Measurements from ENCODE around the gene ATP5MK.
"Not testable (repeated sequence)": the region's sequence is repeated elsewhere in the genome, so short reads cannot be mapped to it uniquely, and the experiment has no call there.

ATP5MK gene

DNA sequence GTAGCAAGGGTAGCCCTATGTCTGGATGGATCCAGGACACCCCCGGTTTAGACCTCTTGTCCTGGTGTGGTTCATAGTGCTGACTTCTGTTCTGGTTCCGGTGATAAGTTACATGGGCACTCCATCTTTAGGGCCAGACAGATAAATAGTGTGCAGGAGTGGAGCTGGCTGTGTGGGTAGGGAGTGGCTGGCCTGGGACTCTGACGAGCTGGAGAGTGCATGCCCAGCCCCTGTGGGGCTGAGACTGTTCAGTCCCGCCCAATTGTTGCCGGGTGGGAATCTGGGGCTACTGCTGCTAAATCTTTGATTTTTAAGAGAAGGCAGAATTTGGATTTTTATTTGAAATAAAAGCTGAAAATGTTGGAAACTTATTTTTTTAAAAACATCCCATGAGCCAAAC lies 27.5 kb upstream of the ATP5MK start:
- H3K4me2 ChIP-seq (ENCODE audit: low read length): no peak overlapping the region
- H3K9me3 ChIP-seq (ENCODE audit: control insufficient read depth, low read length): no peaks in the 10 kb centered on the region
- H3K4me3 ChIP-seq (ENCODE audit: low read depth, low read length): no peak overlapping the region
- no peaks in the 10 kb centered on the region for H3K36me3 ChIP-seq (ENCODE audit: control insufficient read depth, insufficient read depth, low read length)
- no peak overlapping the region for H2AFZ ChIP-seq
- no peak overlapping the region for H3K27ac ChIP-seq
- TF ChIP-seq, protein P1, sequence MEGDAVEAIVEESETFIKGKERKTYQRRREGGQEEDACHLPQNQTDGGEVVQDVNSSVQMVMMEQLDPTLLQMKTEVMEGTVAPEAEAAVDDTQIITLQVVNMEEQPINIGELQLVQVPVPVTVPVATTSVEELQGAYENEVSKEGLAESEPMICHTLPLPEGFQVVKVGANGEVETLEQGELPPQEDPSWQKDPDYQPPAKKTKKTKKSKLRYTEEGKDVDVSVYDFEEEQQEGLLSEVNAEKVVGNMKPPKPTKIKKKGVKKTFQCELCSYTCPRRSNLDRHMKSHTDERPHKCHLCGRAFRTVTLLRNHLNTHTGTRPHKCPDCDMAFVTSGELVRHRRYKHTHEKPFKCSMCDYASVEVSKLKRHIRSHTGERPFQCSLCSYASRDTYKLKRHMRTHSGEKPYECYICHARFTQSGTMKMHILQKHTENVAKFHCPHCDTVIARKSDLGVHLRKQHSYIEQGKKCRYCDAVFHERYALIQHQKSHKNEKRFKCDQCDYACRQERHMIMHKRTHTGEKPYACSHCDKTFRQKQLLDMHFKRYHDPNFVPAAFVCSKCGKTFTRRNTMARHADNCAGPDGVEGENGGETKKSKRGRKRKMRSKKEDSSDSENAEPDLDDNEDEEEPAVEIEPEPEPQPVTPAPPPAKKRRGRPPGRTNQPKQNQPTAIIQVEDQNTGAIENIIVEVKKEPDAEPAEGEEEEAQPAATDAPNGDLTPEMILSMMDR (IDR thresholded peaks at IDR 0.05): no peak
- no peaks in the 10 kb centered on the region for H3K27me3 ChIP-seq (ENCODE audit: control insufficient read depth, insufficient read depth, low read length)
- no peaks in the 10 kb centered on the region for H3K4me1 ChIP-seq
- no peak overlapping the region for H3K9ac ChIP-seq
- H3K79me2 ChIP-seq: no peaks in the 10 kb centered on the region

- no peaks in the 10 kb centered on the region for H3K79me2 ChIP-seq
- H3K27me3 ChIP-seq (ENCODE audit: control insufficient read depth, insufficient read depth, low read length): no peaks in the 10 kb centered on the region
- H3K9me3 ChIP-seq (ENCODE audit: control insufficient read depth, low read length): no peaks in the 10 kb centered on the region
- H3K4me2 ChIP-seq (ENCODE audit: low read length): no peak overlapping the region
- H3K4me1 ChIP-seq: no peaks in the 10 kb centered on the region
- no peak overlapping the region for H3K4me3 ChIP-seq (ENCODE audit: low read depth, low read length)
- H3K9ac ChIP-seq: no peak overlapping the region
- TF ChIP-seq, protein P1 (IDR thresholded peaks at IDR 0.05): no peak
- no peak overlapping the region for H2AFZ ChIP-seq
- H3K36me3 ChIP-seq (ENCODE audit: control insufficient read depth, insufficient read depth, low read length): no peaks in the 10 kb centered on the region
- H3K27ac ChIP-seq: no peak overlapping the region
These were observed 22.8 kb upstream of the ATP5MK start for GRCh38 chr10:103419101-103419500.

DNA sequence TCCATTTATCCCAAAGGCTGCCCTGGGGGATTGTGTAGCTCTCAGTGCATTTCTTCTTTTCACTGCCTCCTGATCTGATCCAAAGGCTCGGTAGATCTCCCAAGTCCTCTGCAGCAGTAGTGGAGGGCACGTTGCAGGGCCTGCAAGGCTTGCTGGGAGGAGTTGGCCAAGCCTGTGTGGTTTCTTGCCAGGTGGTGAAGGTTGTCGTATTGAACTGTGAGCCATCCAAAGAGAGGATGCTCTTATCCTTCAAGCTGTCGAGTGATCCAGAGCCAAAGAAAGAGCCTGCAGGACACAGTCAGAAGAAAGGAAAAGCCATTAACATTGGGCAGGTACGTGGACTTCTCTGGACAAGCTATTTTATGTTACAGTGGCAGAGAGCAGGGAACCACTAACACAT lies 21.3 kb upstream of the ATP5MK start:
- Histone ChIP-seq H3K4me1 (no peaks in the 10 kb centered on the region), H3K4me3 (ENCODE audit: low read depth, low read length) (no peak overlapping the region), H3K36me3 (ENCODE audit: control insufficient read depth, insufficient read depth, low read length) (no peaks in the 10 kb centered on the region), H3K27ac (no peak overlapping the region), H3K79me2 (no peaks in the 10 kb centered on the region), H3K9me3 (ENCODE audit: control insufficient read depth, low read length) (no peaks in the 10 kb centered on the region), H3K9ac (no peak overlapping the region), H2AFZ (no peak overlapping the region), H3K4me2 (ENCODE audit: low read length) (no peak overlapping the region), H3K27me3 (ENCODE audit: control insufficient read depth, insufficient read depth, low read length) (no peaks in the 10 kb centered on the region)
- TF ChIP-seq, protein P1 (IDR thresholded peaks at IDR 0.05): no peak

DNA sequence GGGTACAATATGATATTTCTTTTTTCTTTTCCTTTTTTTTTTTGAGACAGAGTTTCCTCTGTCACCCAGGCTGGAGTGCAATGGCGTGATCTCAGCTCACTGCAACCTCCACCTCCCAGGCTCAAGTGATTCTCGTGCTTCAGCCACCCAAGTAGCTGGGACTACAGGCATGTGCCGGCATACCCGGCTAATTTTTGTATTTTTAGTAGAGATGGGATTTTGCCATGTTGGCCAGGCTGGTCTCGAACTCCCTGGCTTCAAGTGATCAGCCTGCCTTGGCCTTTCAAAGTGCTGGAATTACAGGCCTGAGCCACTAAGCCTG lies 20.8 kb upstream of the ATP5MK start:
- not testable (repeated sequence) for H3K27me3 ChIP-seq (ENCODE audit: control insufficient read depth, insufficient read depth, low read length); H3K27ac ChIP-seq; H3K79me2 ChIP-seq; H2AFZ ChIP-seq; H3K4me2 ChIP-seq (ENCODE audit: low read length); H3K9me3 ChIP-seq (ENCODE audit: control insufficient read depth, low read length); H3K4me1 ChIP-seq; H3K9ac ChIP-seq; H3K4me3 ChIP-seq (ENCODE audit: low read depth, low read length); H3K36me3 ChIP-seq (ENCODE audit: control insufficient read depth, insufficient read depth, low read length)

GRCh38 chr10:103416436-103417147 lies 20.3 kb upstream of the ATP5MK start:
- Histone ChIP-seq H3K36me3 (ENCODE audit: control insufficient read depth, insufficient read depth, low read length) (no peaks in the 10 kb centered on the region), H3K4me1 (no peaks in the 10 kb centered on the region), H3K4me3 (ENCODE audit: low read depth, low read length) (no peak overlapping the region), H3K4me2 (ENCODE audit: low read length) (no peak overlapping the region), H3K27me3 (ENCODE audit: control insufficient read depth, insufficient read depth, low read length) (no peaks in the 10 kb centered on the region), H3K9me3 (ENCODE audit: control insufficient read depth, low read length) (no peaks in the 10 kb centered on the region), H3K79me2 (no peaks in the 10 kb centered on the region), H3K9ac (no peak overlapping the region), H2AFZ (no peak overlapping the region), H3K27ac (no peak overlapping the region)
- TF ChIP-seq, protein P1 (IDR thresholded peaks at IDR 0.05): peak; percentile 74

Data from parathyroid adenoma (tissue), 2 donors.